BJ (cell line): ENCODE data around the gene POLG2. TPM values are rescaled to one million over a fixed set of nuclear protein-coding genes. Genes with fewer than 3 reads are reported as not detected.

Experiments used
- CTCF ChIA-PET: fragments of 350-600 bp; formaldehyde crosslinking; extraction: SDS; loops from one replicate; lab custom pipeline; 2021; ENCODE audit warnings: antibody characterized with exemption, inconsistent platforms; lab: Yijun Ruan, JAX
- POLR2A ChIA-PET: fragments of 300-600 bp; sonication (Branson Sonifier 250); formaldehyde crosslinking; extraction: SDS; loops from one replicate; lab custom pipeline; 2021; ENCODE audit warnings: antibody characterized with exemption; lab: Charles Lee
- DNase-seq: peaks from one replicate; pipeline ENCODE4 v3.0.0-alpha.2; 2011; ENCODE audit warnings: low read depth
- H3K27me3 ChIP-seq: 2 replicates; pipeline ENCODE4 v1.6.0; 2011; ENCODE audit warnings: low read length; ENCODE audit not compliant: control insufficient read depth, insufficient read depth
- H3K36me3 ChIP-seq: 2 replicates; pipeline ENCODE4 v1.5.1; 2011; ENCODE audit warnings: low read length; ENCODE audit not compliant: control insufficient read depth, insufficient read depth
- H3K4me3 ChIP-seq: 2 replicates; pipeline ENCODE4 v1.5.1; 2011; ENCODE audit warnings: low read depth, mild to moderate bottlenecking, control low read depth, low read length
- CTCF ChIP-seq: IDR thresholded peaks from 2 replicates; pipeline ENCODE4 v1.5.1; 2011; ENCODE audit warnings: low read depth, mild to moderate bottlenecking, control low read depth, inconsistent platforms, low read length, moderate library complexity; ENCODE audit not compliant: insufficient read depth
- polyA plus RNA-seq: library from polyadenylated mRNA; depleted of rRNA; stranded (reverse); fragments of >200 nt; gene quantifications from 2 replicates; pipeline ENCODE4 v1.2.3, GENCODE V29; 2011

POLG2 gene
- polyA plus RNA-seq, 1 experiment, result 4.5 TPM

GRCh38 chr17:64504769-64505339 is 8.0 kb upstream of the POLG2 start:
- POLR2A ChIA-PET, result interaction anchor here (0.5 to 1.0 kb wide), 7 partner anchors 8 to 1464 kb away, joined by 3 to 8 read pairs (median 3); partner anchors contain the start of gene POLG2
- CTCF ChIA-PET, result interaction anchor here (0.5 to 7.5 kb wide), 7 partner anchors 8 to 144 kb away, joined by 3 to 33 read pairs (median 5); partner anchors contain the start of gene POLG2
- H3K27me3 ChIP-seq, result no peaks in the 10 kb centered on the region
- H3K4me3 ChIP-seq, result peak overlapping the region; percentile 99
- TF ChIP-seq CTCF, result no peak
- no peak for DNase-seq
- H3K36me3 ChIP-seq, result peaks cover 33% of the 10 kb centered on the region

DNA sequence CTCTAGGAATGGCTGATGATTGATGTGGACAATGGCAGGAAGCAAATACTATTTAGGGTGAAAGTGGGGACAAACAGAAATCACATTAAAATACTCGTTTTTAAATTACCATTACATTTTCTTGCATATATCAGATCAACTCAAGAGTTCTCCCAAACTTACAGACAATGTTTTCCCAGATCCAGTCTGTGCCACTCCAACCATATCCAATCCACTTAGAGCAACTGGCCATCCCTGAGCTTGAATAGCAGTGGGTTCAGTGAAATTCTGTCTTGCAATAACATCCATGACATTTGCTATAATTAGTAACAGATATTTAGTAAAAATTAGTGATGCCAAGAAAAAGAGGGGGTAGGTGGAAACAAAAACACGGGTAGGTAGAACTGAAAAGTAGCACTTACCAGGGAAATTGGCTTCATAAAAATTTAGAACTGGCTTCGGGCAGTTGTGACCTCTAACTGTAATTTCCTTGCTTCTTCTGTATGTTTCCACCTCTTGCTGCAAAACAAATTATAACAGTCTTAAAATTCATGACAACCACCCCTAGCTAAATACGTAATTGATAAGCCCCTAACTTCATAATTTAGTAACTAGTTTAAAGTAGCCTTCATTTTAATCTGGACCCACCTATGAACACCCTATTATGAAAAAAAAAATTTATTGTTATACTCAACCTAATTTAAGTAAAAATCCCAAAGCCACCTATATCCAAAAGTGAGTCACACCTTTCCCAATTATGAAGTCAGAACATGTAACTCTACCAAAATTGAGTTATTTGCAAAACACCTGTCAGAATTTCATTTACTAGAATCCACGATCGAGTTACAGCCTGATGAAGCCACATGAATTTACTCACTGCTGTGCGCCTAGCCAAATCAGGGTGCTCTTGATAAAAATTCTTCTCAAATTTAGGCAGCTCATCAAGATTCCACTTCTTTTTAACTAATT is 7.2 kb upstream of the POLG2 start:
- peak overlapping the region; percentile 99 for H3K4me3 ChIP-seq
- peaks cover 34% of the 10 kb centered on the region for H3K36me3 ChIP-seq
- no peak for DNase-seq
- ChIA-PET CTCF (interaction anchor here (0.7 to 7.5 kb wide), 4 partner anchors 12 to 638 kb away, joined by 3 to 33 read pairs (median 12); no protein-coding TSS in a partner anchor), POLR2A (interaction anchor here (0.6 kb wide), 1 partner anchor 288 kb away, joined by 3 read pairs; no protein-coding TSS in a partner anchor)
- no peaks in the 10 kb centered on the region for H3K27me3 ChIP-seq
- TF ChIP-seq CTCF, result no peak

DNA sequence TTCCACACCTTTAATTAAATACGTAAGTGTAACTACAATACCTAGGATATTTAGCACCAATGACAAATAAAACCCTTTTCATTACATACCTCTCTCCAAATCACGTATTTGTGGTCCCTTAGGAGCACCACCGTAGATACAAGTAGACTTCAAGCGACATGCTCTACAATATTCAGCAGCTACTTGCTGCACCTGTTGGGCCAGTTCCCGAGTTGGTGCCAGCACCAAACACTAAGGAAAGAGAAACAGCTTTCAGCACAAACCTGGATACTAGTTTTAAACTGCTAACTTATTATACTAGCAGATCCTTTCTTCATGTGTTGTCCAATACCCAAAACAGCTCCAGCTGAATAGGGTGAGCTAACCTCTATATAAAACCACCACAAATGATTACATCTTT is 6.5 kb upstream of the POLG2 start:
- DNase-seq, result no peak
- Histone ChIP-seq H3K4me3 (no peak overlapping the region), H3K36me3 (peaks cover 34% of the 10 kb centered on the region), H3K27me3 (no peaks in the 10 kb centered on the region)
- TF ChIP-seq CTCF, result no peak
- ChIA-PET CTCF (interaction anchor here (0.7 to 7.5 kb wide), 3 partner anchors 12 to 637 kb away, joined by 3 to 33 read pairs (median 4); no protein-coding TSS in a partner anchor), POLR2A (no interaction called here)

DNA sequence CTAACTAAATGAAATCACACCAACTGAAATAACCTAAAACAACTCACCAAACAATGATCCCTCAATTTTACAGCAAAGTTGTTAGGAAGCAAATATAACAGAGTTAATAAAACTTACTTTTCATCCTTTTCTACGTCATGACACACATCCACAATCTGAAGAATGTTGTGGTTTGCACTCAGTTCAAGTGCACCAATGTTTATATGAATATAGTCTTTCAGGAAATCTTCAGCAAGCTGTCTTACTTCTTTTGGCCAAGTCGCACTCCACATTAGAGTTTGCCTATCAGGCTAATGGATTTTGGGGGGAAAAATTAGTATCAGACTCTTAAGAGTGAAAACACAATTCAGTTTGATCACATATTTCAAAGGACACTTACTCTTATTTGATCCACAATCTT is 6.0 kb upstream of the POLG2 start:
- ChIA-PET POLR2A (no interaction called here), CTCF (interaction anchor here (1.3 to 7.5 kb wide), 2 partner anchors 11 to 83 kb away, joined by 4 to 33 read pairs; no protein-coding TSS in a partner anchor)
- no peak for DNase-seq

More for the DNA sequence above, 6.0 kb upstream of the POLG2 start:
- H3K4me3 ChIP-seq, result no peak overlapping the region
- TF ChIP-seq CTCF, result no peak
- peaks cover 35% of the 10 kb centered on the region for H3K36me3 ChIP-seq
- H3K27me3 ChIP-seq, result no peaks in the 10 kb centered on the region
